Measurements from ENCODE around the gene RAPGEFL1. TPM values are rescaled to one million over a fixed set of nuclear protein-coding genes. Genes with fewer than 3 reads are reported as not detected.
"Not testable (repeated sequence)": the region's sequence is repeated elsewhere in the genome, so short reads cannot be mapped to it uniquely, and the experiment has no call there.

The RAPGEFL1 gene
- total RNA-seq, 1 donor, result 2.2 TPM

GRCh38 chr17:40224718-40225550 lies 47.7 kb downstream of the RAPGEFL1 start:
- no peak for TF ChIP-seq CTCF (IDR thresholded peaks at IDR 0.05; ENCODE audit: insufficient read depth, low read depth, low read length)
- DNase-seq (ENCODE audit: low read depth), result peak; percentile 21
- no peak overlapping the region for H3K4me3 ChIP-seq (ENCODE audit: low read depth, low read length)

- DNase-seq (ENCODE audit: low read depth); H3K4me3 ChIP-seq (ENCODE audit: low read depth, low read length): not testable (repeated sequence)
Measured at GRCh38 chr17:40229146-40229545, 51.9 kb downstream of the RAPGEFL1 start.

GRCh38 chr17:40230670-40231069 lies 53.4 kb downstream of the RAPGEFL1 start:
- H3K4me3 ChIP-seq (ENCODE audit: low read depth, low read length), result no peak overlapping the region
- no peak for TF ChIP-seq CTCF (IDR thresholded peaks at IDR 0.05; ENCODE audit: insufficient read depth, low read depth, low read length)
- peak; percentile 18 for DNase-seq (ENCODE audit: low read depth)

- not testable (repeated sequence) for H3K4me3 ChIP-seq (ENCODE audit: low read depth, low read length); DNase-seq (ENCODE audit: low read depth)
Measured at GRCh38 chr17:40231928-40232327, 54.7 kb downstream of the RAPGEFL1 start.

- TF ChIP-seq CTCF (IDR thresholded peaks at IDR 0.05; ENCODE audit: insufficient read depth, low read depth, low read length), result no peak
- no peak overlapping the region for H3K4me3 ChIP-seq (ENCODE audit: low read depth, low read length)
- DNase-seq (ENCODE audit: low read depth), result no peak
Measured at GRCh38 chr17:40241252-40241834, 64.1 kb downstream of the RAPGEFL1 start.

- peak; percentile 16 for DNase-seq (ENCODE audit: low read depth)
- no peak overlapping the region for H3K4me3 ChIP-seq (ENCODE audit: low read depth, low read length)
Measured at GRCh38 chr17:40242774-40243173, 65.5 kb downstream of the RAPGEFL1 start.

GRCh38 chr17:40243761-40244160 lies 66.5 kb downstream of the RAPGEFL1 start:
- H3K4me3 ChIP-seq (ENCODE audit: low read depth, low read length), result no peak overlapping the region
- TF ChIP-seq CTCF (IDR thresholded peaks at IDR 0.05; ENCODE audit: insufficient read depth, low read depth, low read length), result no peak
- DNase-seq (ENCODE audit: low read depth), result no peak

More at GRCh38 chr17:40242774-40243173, 65.5 kb downstream of the RAPGEFL1 start:
- no peak for TF ChIP-seq CTCF (IDR thresholded peaks at IDR 0.05; ENCODE audit: insufficient read depth, low read depth, low read length)

- no peak overlapping the region for H3K4me3 ChIP-seq (ENCODE audit: low read depth, low read length)
- no peak for TF ChIP-seq CTCF (IDR thresholded peaks at IDR 0.05; ENCODE audit: insufficient read depth, low read depth, low read length)
- DNase-seq (ENCODE audit: low read depth), result no peak
Measured at GRCh38 chr17:40244255-40244654, 67.0 kb downstream of the RAPGEFL1 start.

Data from fibroblast of villous mesenchyme (primary cell).